ENCODE results near the gene LEMD1. TPM values are rescaled to one million over a fixed set of nuclear protein-coding genes. Genes with fewer than 3 reads are reported as not detected.

Gene LEMD1, protein sequence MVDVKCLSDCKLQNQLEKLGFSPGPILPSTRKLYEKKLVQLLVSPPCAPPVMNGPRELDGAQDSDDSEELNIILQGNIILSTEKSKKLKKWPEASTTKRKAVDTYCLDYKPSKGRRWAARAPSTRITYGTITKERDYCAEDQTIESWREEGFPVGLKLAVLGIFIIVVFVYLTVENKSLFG
- total RNA-seq (not detected), total RNA-seq (0 reads per million in 2 donors)

DNA sequence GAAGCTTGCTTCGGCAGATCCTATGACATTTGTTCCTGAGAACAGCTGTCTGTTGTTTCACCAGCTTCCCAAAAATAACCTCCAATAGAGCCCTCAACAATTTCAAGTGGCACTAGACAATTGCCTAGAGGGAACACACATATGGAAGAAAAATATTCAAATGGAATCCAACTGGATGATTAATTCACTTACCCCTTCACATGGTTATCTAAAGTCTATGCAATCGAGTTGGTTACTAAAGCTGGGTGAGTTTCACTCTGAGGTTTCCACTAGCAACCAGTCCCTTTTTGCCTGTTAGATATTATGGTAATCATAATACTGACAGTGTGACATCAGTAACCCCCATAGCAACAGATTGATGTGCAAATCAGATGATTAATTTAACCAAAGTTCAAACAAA lies at the start of gene LEMD1:
LEMD1 (minus strand) TSS at position 259 of the 400 bp plus-strand sequence. CDS start 1,520 bp downstream, outside the sequence.
- H3K4me1 Mint-ChIP-seq, result peaks cover 5% of the 10 kb centered on the region
- no peak for ATAC-seq
- no peak for DNase-seq
- H3K27ac Mint-ChIP-seq, result peak within 1 kb of the TSS; percentile 66
- H3K4me3 Mint-ChIP-seq, result no peak within 1 kb of the TSS
- no peaks in the 10 kb centered on the region for H3K9me3 ChIP-seq (ENCODE audit: control insufficient read depth, low read length, poor library complexity, severe bottlenecking)
- peaks cover 57% of the 10 kb centered on the region for H3K27me3 Mint-ChIP-seq
- peaks cover 10% of the 10 kb centered on the region for H3K36me3 Mint-ChIP-seq (ENCODE audit: low read depth)

DNA sequence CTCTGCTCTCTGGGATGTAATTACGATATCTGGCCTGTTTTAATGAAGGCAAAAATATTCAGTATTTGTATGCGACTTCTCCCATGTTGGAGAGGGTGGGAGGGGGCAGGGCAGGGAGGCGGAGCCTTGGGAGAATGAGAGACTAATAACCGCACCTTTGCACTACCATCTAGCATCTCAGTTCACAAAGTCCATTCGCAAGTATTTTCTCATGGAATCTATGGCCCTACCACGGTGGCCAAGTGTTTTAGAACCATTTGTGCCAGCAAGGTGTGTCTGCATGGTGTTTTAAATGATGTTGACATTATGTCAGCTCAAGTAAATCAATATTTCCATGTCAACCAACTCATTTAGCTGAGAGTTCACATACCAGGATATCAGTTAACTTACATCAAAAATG lies 48.3 kb upstream of the LEMD1 start:
- ATAC-seq (no peak), DNase-seq (no peak)
- Mint-ChIP-seq H3K4me1 (peaks cover 3% of the 10 kb centered on the region), H3K27me3 (peaks cover 70% of the 10 kb centered on the region), H3K36me3 (ENCODE audit: low read depth) (no peaks in the 10 kb centered on the region), H3K27ac (no peak overlapping the region), H3K4me3 (no peak overlapping the region)
- H3K9me3 ChIP-seq (ENCODE audit: control insufficient read depth, low read length, poor library complexity, severe bottlenecking), result peaks cover 4% of the 10 kb centered on the region

DNA sequence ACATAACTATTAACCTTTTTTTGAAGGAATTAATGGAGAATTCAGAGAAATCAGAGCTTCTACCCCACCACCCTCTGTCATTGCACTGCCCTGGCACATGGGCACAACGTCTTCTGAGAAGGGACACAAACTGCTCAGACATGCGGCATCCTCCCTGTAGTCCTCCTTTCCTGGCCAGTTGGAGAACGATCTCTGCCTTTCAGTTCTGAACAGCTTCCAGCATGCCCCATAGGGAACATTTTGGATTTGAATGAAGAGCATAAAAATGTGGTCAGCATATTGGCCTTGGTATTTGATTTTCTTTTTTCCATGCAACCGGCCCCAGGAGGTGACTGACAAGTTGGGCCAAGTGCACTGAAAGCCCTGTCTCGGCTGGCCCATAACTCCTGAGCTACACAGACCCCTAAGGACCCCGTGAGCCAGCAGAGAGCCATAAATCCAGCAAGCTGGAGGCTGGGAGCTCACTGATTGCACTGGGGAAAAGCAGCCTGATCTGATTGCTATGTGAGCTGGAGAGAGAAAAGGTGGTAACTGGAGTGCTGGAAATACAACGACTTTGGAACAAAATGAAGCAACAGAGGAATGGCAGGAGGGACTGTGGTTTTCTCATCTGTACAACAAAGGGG lies 44.9 kb upstream of the LEMD1 start:
- H3K4me1 Mint-ChIP-seq, result peaks cover 3% of the 10 kb centered on the region
- H3K9me3 ChIP-seq (ENCODE audit: control insufficient read depth, low read length, poor library complexity, severe bottlenecking), result no peaks in the 10 kb centered on the region
- H3K27me3 Mint-ChIP-seq, result peaks cover 53% of the 10 kb centered on the region
- DNase-seq (no peak), ATAC-seq (no peak)
- H3K36me3 Mint-ChIP-seq (ENCODE audit: low read depth), result no peaks in the 10 kb centered on the region
- H3K27ac Mint-ChIP-seq, result no peak overlapping the region
- no peak overlapping the region for H3K4me3 Mint-ChIP-seq

DNA sequence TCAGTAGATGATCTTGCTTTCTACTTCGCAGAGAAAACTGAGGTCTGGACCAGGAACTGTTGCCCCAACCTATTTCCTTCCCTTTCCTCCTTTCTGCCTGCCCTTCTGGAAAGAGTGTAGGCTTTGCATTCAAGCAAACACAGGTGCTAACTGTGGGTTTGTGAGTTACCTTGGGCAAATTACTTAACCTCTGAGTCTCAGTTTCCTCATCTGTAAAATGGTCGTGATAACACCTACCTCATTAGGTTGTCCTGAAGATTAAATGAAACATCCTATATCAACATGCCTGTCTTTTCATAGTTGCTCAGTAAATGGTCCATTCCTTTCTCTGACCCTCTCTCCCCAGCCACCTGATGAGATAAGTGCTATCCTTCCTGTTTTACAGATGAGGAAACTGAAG lies 43.5 kb upstream of the LEMD1 start:
- ATAC-seq (no peak), DNase-seq (no peak)
- Mint-ChIP-seq H3K27ac (no peak overlapping the region), H3K4me1 (peaks cover 3% of the 10 kb centered on the region), H3K4me3 (no peak overlapping the region), H3K36me3 (ENCODE audit: low read depth) (no peaks in the 10 kb centered on the region), H3K27me3 (peaks cover 54% of the 10 kb centered on the region)
- no peaks in the 10 kb centered on the region for H3K9me3 ChIP-seq (ENCODE audit: control insufficient read depth, low read length, poor library complexity, severe bottlenecking)

DNA sequence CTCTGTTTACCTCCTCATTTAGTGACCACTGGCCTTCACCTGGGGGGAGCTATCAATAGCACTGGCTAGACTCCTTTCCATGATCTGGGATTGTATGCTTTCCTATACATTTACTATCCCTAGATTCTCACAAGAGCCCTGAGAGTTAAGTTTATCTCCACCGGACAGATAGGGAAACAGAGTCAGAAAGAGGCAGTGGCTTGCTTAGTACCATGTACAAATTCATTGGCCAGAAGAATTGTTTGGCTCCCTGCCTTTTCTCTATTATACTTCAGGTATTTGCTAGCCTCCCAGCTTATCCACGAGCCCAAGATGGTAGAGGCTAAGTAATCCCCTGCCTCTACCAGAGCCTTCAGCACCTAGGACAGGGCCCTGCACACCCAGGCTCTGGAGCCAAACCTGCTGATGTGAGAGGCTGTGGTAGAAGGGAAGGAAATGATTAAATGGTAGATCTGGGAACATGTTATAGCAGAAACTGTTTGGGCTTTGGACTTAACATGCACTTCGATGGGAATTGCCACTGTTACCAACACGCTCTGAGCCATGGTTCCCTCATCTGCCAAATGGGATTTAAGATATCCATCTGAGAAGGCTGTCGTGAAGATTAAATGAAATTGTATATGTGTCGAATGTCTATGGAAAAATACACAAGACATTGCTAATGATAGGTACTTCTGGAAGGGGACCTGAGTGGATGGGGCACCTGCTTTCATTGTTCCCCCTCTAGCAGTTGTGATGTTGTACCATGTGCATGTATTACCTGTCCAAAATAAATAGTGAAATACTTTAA lies 37.1 kb upstream of the LEMD1 start:
- Mint-ChIP-seq H3K36me3 (ENCODE audit: low read depth) (peaks cover 2% of the 10 kb centered on the region), H3K4me3 (no peak overlapping the region), H3K4me1 (peaks cover 17% of the 10 kb centered on the region), H3K27me3 (peaks cover 65% of the 10 kb centered on the region), H3K27ac (no peak overlapping the region)
- peak; percentile 71 for ATAC-seq
- DNase-seq, result peak in 1 of 3 donors; percentile 28
- H3K9me3 ChIP-seq (ENCODE audit: control insufficient read depth, low read length, poor library complexity, severe bottlenecking), result no peaks in the 10 kb centered on the region

DNA sequence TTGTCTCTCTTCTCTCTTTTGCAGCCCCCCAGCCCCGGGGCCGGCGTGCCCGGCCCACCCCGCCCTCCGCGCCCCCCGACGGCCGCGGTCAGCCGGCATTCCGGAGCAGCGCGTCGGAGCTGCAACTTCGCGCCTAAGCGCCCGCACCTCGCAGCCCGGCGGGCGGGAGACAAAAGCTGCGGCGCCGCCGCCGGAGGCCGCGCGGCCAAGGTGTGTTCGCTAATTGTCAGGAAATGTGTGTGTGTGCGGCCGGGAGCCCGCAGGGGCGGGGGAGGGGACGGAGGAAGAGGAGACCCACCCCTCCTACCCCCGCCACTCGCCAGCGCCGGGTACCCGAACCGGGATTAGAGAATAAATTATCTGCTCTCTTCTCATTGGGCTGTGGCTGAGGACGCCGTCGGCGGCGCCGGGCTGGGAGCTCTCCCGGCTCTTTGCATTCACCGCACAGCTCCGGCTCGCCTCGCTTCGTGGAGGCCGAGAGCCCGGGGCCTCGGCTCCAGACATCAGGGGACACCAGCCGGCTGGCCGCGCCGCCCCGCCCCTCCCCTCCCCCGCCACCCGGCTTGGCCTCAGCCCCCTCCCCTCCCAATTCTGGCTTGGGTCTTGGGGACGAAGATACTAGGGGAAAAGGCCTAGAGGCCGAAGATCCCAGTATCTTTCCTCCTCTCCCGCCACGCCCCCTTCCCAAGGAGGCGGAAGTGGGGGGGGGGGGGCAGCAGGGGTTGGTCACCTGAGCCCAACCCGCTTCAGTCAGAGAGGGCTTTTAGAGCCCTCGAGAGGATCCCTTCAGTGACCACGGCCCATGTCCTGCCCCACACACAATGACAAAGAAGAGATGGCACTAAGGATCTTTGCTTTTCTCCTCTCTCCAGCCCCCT lies 35.3 kb upstream of the LEMD1 start:
- Mint-ChIP-seq H3K27ac (no peak overlapping the region), H3K4me1 (peaks cover 17% of the 10 kb centered on the region), H3K36me3 (ENCODE audit: low read depth) (peaks cover 2% of the 10 kb centered on the region), H3K27me3 (peaks cover 84% of the 10 kb centered on the region), H3K4me3 (peak overlapping the region; percentile 87)
- H3K9me3 ChIP-seq (ENCODE audit: control insufficient read depth, low read length, poor library complexity, severe bottlenecking), result no peaks in the 10 kb centered on the region
- DNase-seq (no peak), ATAC-seq (peak; percentile 18)

DNA sequence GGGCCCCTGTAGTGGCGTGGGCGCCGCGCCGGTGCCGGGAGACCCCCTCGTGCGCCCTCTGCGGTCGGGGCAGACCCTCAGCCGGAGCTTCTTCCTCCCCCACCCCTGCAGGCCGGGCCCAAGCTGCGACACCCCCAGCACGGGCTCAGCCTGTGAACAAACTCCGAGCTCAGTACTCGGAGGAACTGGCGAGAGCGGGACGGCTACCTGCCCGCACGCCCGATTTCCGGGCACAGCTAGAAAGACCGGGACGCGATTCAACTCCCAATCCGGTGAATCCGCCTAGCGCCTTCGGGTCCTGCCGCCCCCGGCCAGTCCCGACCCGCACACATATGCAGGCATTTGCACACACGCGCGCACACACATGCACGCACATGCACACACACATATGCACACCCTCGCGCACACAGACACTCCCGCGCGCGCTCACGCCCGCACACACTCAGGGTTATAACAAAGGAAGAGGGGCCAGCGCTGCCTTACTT lies 34.6 kb upstream of the LEMD1 start:
- H3K27me3 Mint-ChIP-seq, result peaks cover 86% of the 10 kb centered on the region
- peak overlapping the region; percentile 57 for H3K27ac Mint-ChIP-seq
- ATAC-seq (peak; percentile 35), DNase-seq (no peak)
- peaks cover 4% of the 10 kb centered on the region for H3K36me3 Mint-ChIP-seq (ENCODE audit: low read depth)
- H3K4me1 Mint-ChIP-seq, result peaks cover 17% of the 10 kb centered on the region
- H3K4me3 Mint-ChIP-seq, result peak overlapping the region; percentile 87
- no peaks in the 10 kb centered on the region for H3K9me3 ChIP-seq (ENCODE audit: control insufficient read depth, low read length, poor library complexity, severe bottlenecking)

DNA sequence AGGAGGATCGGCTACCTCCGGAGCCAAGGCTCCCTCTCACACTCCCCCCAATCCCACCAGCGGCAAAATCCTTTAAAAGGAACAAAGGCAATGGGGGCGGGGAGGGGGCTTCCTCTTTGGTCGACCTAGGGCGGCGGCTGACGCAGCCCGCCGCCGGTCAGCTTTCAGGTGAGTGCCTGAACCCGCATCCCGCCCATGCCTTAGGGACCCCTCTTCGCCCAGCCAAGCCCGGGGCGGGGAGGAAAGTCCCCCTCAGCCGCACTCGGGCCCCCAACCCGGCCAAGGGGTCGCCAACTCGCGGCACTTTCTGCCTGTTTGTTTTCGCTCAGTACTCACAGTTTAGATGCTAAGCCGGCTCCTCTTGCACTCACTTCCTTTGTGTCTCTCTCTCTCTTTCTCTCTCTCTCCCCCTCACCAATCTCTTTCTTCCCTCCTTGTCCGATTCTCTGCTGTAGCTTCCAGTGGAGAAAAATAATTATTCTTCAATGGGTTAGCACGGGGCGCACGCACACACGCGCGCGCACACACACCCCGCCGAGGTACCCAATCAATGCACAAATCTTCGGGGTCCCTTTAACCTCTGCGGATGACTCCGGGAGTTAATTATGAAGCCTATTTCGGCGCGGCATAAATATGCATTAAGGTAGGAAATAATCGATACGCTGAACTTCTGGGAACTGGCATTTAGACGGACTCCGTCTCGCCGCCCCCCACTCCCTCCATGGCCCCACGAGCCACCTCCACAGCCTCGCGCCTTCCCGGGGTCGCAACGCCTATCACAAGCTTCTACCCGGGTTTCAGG lies 33.9 kb upstream of the LEMD1 start, which contains the start of gene BLACAT1:
BLACAT1 (minus strand) TSS at position 465 of the 802 bp plus-strand sequence.
- peaks cover 17% of the 10 kb centered on the region for H3K4me1 Mint-ChIP-seq
- peak within 1 kb of the TSS; percentile 87 for H3K4me3 Mint-ChIP-seq
- ATAC-seq (no peak), DNase-seq (no peak)
- peaks cover 88% of the 10 kb centered on the region for H3K27me3 Mint-ChIP-seq
- H3K36me3 Mint-ChIP-seq (ENCODE audit: low read depth), result peaks cover 5% of the 10 kb centered on the region
- H3K27ac Mint-ChIP-seq, result peak within 1 kb of the TSS; percentile 57
- H3K9me3 ChIP-seq (ENCODE audit: control insufficient read depth, low read length, poor library complexity, severe bottlenecking), result no peaks in the 10 kb centered on the region

DNA sequence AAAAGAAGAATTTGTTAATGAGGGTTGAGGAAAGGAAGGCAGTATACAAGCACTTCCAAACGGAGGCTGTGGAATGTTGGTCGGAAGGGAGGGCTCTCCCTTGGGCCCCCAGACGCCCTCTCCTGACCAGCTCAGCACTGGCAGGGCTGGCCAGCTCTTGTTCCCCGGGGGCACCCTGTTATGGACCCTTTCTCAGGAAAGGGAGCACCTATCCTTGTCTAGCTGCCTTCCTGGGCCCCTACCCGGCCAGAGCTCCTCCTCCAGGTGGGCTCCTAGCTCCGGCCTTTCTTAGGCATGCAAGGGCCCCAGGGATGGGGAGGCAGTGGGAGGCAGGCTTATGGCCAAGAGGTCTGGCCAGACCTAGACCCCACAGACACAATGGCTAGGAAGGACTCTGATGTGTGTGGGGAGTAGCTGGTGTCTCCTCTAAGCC lies 33.1 kb upstream of the LEMD1 start:
- no peak overlapping the region for H3K4me3 Mint-ChIP-seq

DNA sequence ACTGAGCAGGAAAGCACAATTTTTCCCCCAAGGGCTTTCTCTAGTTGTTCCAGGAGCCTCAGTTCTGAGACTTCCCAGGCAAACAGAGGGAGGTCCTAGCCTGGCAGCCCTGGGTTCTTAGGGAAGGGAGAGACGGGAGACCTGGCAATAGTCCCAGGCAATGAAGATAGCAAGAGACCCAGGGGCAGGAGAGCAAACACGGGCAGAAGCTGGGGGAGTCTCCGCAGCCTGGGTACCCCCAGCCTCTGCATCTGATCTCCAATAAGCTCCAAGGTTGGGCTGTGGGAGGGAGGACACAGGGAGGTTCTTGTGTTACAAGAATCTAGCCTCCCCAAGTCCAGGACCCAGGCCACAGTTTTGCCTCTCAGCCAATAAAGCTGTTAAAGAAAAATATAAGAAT lies 31.6 kb upstream of the LEMD1 start:
- peaks cover 19% of the 10 kb centered on the region for H3K4me1 Mint-ChIP-seq
- H3K4me3 Mint-ChIP-seq, result no peak overlapping the region
- H3K27me3 Mint-ChIP-seq, result peaks cover 82% of the 10 kb centered on the region
- DNase-seq, result no peak
- peaks cover 7% of the 10 kb centered on the region for H3K36me3 Mint-ChIP-seq (ENCODE audit: low read depth)
- H3K9me3 ChIP-seq (ENCODE audit: control insufficient read depth, low read length, poor library complexity, severe bottlenecking), result no peaks in the 10 kb centered on the region
- no peak for ATAC-seq
- no peak overlapping the region for H3K27ac Mint-ChIP-seq

More for the DNA sequence above, 33.1 kb upstream of the LEMD1 start:
- Mint-ChIP-seq H3K4me1 (peaks cover 15% of the 10 kb centered on the region), H3K36me3 (ENCODE audit: low read depth) (peaks cover 7% of the 10 kb centered on the region), H3K27me3 (peaks cover 86% of the 10 kb centered on the region), H3K27ac (no peak overlapping the region)
- no peak for DNase-seq
- H3K9me3 ChIP-seq (ENCODE audit: control insufficient read depth, low read length, poor library complexity, severe bottlenecking), result no peaks in the 10 kb centered on the region
- ATAC-seq, result no peak

DNA sequence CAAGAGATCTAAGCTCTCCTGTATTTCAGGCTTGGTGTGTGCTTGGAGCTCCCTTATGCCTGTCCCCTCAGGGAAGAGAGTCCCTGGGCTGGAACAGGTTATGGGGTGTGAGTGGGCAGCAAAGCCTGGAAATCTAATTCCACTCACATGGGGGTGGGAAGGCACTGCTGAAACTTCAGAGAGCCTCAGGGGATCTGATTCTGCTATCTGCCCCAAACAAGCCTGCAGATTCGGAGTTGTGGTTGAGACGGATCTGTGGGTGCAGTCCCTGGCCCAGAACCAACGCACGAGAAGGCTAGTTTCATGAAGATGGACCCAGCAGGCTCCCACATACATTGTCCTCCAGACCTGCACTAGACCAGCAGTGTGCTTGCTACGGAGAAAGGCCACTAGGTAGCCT lies 31.1 kb upstream of the LEMD1 start:
- Mint-ChIP-seq H3K36me3 (ENCODE audit: low read depth) (peaks cover 7% of the 10 kb centered on the region), H3K27me3 (peaks cover 78% of the 10 kb centered on the region), H3K27ac (no peak overlapping the region), H3K4me1 (peaks cover 19% of the 10 kb centered on the region), H3K4me3 (no peak overlapping the region)
- no peak for ATAC-seq
- DNase-seq, result no peak
- no peaks in the 10 kb centered on the region for H3K9me3 ChIP-seq (ENCODE audit: control insufficient read depth, low read length, poor library complexity, severe bottlenecking)

DNA sequence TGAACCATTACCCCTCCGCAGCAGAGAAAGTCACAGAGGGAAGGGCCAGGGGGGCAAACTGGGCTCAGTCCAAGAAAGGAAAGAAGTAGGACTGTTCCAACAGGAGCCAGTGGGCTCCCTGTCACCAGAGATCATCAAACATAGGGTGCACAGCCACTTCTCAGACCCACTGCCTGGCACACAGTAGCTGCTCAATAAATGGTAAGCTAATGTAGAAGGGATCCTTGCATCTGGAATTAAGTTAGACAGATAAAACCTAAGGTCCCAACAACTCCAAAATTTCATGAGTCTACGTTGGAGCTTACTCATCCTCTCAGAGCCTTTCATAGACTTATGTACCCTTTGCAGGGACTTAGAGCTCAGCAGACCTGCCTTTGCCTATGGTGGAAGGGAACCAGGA lies 30.5 kb upstream of the LEMD1 start:
- H3K9me3 ChIP-seq (ENCODE audit: control insufficient read depth, low read length, poor library complexity, severe bottlenecking), result no peaks in the 10 kb centered on the region
- H3K4me1 Mint-ChIP-seq, result peaks cover 16% of the 10 kb centered on the region
- H3K4me3 Mint-ChIP-seq, result no peak overlapping the region
- peaks cover 7% of the 10 kb centered on the region for H3K36me3 Mint-ChIP-seq (ENCODE audit: low read depth)
- ATAC-seq, result no peak
- no peak overlapping the region for H3K27ac Mint-ChIP-seq
- no peak for DNase-seq
- H3K27me3 Mint-ChIP-seq, result peaks cover 72% of the 10 kb centered on the region
